Hepatocyte (in vitro differentiated cells): ENCODE measurements around the gene NKD1. TPM values are rescaled to one million over a fixed set of nuclear protein-coding genes. Genes with fewer than 3 reads are reported as not detected.

Experiments
- DNase-seq: peaks from one replicate; pipeline ENCODE4 v3.0.0-alpha.2; 2016; ENCODE audit warnings: low spot score
- H2AFZ ChIP-seq: fragments of 200-600 bp; sonication (generic); 2 replicates; pipeline ENCODE4 v1.6.0; 2016; ENCODE audit warnings: antibody characterized with exemption, mild to moderate bottlenecking
- H3K27ac ChIP-seq: fragments of 200-600 bp; sonication (generic); 2 replicates; pipeline ENCODE4 v1.5.1; 2016; ENCODE audit warnings: mild to moderate bottlenecking
- H3K27me3 ChIP-seq: fragments of 200-600 bp; sonication (generic); 2 replicates; pipeline ENCODE4 v1.6.1; 2016
- H3K36me3 ChIP-seq: fragments of 200-600 bp; sonication (generic); replicated peaks from 2 replicates; pipeline ENCODE4 v1.5.1; 2016; ENCODE audit warnings: low read depth; ENCODE audit not compliant: insufficient read depth
- H3K4me1 ChIP-seq: fragments of 200-600 bp; sonication (generic); 2 replicates; pipeline ENCODE4 v1.5.1; 2016; ENCODE audit warnings: mild to moderate bottlenecking, moderate library complexity; ENCODE audit not compliant: insufficient read depth
- H3K4me2 ChIP-seq: fragments of 200-600 bp; sonication (generic); 2 replicates; pipeline ENCODE4 v1.6.0; 2016
- H3K4me3 ChIP-seq: fragments of 200-600 bp; sonication (generic); 2 replicates; pipeline ENCODE4 v1.5.1; 2016; ENCODE audit warnings: mild to moderate bottlenecking
- H3K79me2 ChIP-seq: fragments of 200-600 bp; sonication (generic); 2 replicates; pipeline ENCODE4 v1.6.0; 2017; ENCODE audit warnings: mild to moderate bottlenecking
- H3K9me2 ChIP-seq: fragments of 200-600 bp; sonication (generic); replicated peaks from 2 replicates; pipeline ENCODE4 v1.6.0; 2017; ENCODE audit warnings: mild to moderate bottlenecking; ENCODE audit not compliant: insufficient read depth
- H3K9me3 ChIP-seq: fragments of 200-600 bp; sonication (generic); 2 replicates; pipeline ENCODE4 v1.5.1; 2016; ENCODE audit warnings: low read depth, mild to moderate bottlenecking
- H4K20me1 ChIP-seq: fragments of 200-600 bp; sonication (generic); 2 replicates; pipeline ENCODE4 v1.6.0; 2016; ENCODE audit warnings: mild to moderate bottlenecking; ENCODE audit not compliant: insufficient read depth, poor library complexity, severe bottlenecking
- CTCF ChIP-seq: fragments of 200-600 bp; sonication (generic); IDR thresholded peaks from 2 replicates; pipeline ENCODE4 v1.5.1; 2016; ENCODE audit warnings: antibody characterized with exemption, mild to moderate bottlenecking; ENCODE audit not compliant: poor library complexity
- EZH2 ChIP-seq: fragments of 200-600 bp; sonication (generic); IDR thresholded peaks from 2 replicates; pipeline ENCODE4 v1.6.1; 2016; ENCODE audit warnings: antibody characterized with exemption, mild to moderate bottlenecking, borderline replicate concordance
- EZH2phosphoT487 ChIP-seq: fragments of 200-600 bp; sonication (generic); IDR thresholded peaks from one replicate; pipeline ENCODE4 v1.6.1; 2018; ENCODE audit warnings: antibody characterized with exemption, mild to moderate bottlenecking, low read depth, moderate library complexity; ENCODE audit not compliant: unreplicated experiment, severe bottlenecking
- WGBS: methylation state at CpG from one replicate; pipeline ENCODE4 v1.1.6; 2016; ENCODE audit warnings: low lambda C conversion rate; ENCODE audit errors: missing lambda C conversion rate; 5-methylcytosine and 5-hydroxymethylcytosine counted together
- polyA plus RNA-seq: library from polyadenylated mRNA; unstranded; fragments of >200 nt; fragmentation: Nextera tagmentation; extraction: Ambion mirVana; gene quantifications from 2 replicates; pipeline ENCODE4 v1.2.1, GENCODE V29; 2016
- total RNA-seq: library from RNA; depleted of rRNA; stranded (reverse); fragments of >200 nt; gene quantifications from 2 replicates; pipeline ENCODE4 v1.2.3, GENCODE V29; 2014

The NKD1 gene
- total and polyA plus RNA-seq, 2 experiments from 2014 or later: 5.9 to 26.3 TPM

DNA sequence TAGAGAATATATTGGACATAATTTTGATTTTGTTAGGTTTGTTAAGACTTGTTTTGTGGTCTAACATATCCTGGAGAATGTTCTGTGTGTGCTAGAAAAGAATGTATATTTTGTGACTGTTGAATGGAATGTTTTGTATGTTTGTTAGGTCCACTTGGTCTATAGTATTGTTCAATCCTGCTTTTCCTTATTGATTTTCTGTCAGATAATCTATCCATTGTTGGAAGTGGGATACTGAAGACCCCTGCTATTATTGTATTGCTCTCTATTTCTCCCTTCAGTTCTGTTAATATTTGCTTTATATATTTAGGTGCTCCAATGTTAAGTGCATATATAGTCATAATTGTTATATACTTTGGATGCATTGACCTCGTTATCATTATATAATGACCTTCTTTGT, 33.0 kb upstream of the NKD1 start:
- Histone ChIP-seq H3K4me3 (no peak overlapping the region), H3K4me1 (no peaks in the 10 kb centered on the region), H3K9me3 (no peaks in the 10 kb centered on the region), H4K20me1 (no peaks in the 10 kb centered on the region), H3K27ac (no peak overlapping the region), H3K27me3 (no peaks in the 10 kb centered on the region), H3K4me2 (no peak overlapping the region), H3K9me2 (no peaks in the 10 kb centered on the region), H3K36me3 (no peaks in the 10 kb centered on the region), H2AFZ (no peak overlapping the region), H3K79me2 (no peaks in the 10 kb centered on the region)
- TF ChIP-seq CTCF (no peak), EZH2 (no peak), EZH2phosphoT487 (no peak)
- 96% methylated on average over 1 of the region's 1 CpG for WGBS
- no peak for DNase-seq

GRCh38 chr16:50516401-50516800, 31.8 kb upstream of the NKD1 start:
- Histone ChIP-seq H3K36me3 (no peaks in the 10 kb centered on the region), H3K9me2 (no peaks in the 10 kb centered on the region), H3K4me2 (no peak overlapping the region), H2AFZ (no peak overlapping the region), H3K27ac (no peak overlapping the region), H3K27me3 (no peaks in the 10 kb centered on the region), H3K79me2 (no peaks in the 10 kb centered on the region), H3K4me1 (no peaks in the 10 kb centered on the region), H3K9me3 (no peaks in the 10 kb centered on the region), H3K4me3 (no peak overlapping the region), H4K20me1 (no peaks in the 10 kb centered on the region)
- no peak for DNase-seq
- TF ChIP-seq EZH2phosphoT487 (no peak), CTCF (no peak), EZH2 (no peak)

DNA sequence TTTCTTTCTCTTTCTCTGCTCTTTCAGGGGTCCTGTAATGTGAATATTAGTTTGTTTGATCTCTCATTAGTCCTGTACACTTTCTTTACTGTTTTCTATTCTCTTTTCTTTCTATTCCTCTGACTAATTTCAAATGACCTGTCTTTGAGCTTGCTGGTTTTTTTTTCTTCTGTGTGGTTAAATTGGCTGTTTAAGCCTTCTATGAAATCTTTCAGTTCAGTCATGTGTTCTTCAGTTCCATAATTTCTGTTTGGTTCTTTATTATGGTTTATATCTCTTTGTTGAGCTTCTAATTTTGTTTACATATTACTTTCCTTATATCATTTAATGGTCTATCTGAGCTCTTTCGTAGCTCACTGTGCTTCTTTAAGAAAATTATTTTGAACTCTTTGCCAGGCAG, 31.3 kb upstream of the NKD1 start:
- no peaks in the 10 kb centered on the region for H3K36me3 ChIP-seq
- no peaks in the 10 kb centered on the region for H3K27me3 ChIP-seq
- no peak overlapping the region for H3K27ac ChIP-seq
- 95% methylated on average over 1 of the region's 1 CpG for WGBS
- DNase-seq: no peak
- no peaks in the 10 kb centered on the region for H3K9me2 ChIP-seq
- H4K20me1 ChIP-seq: no peaks in the 10 kb centered on the region
- H3K4me3 ChIP-seq: no peak overlapping the region
- H3K9me3 ChIP-seq: no peaks in the 10 kb centered on the region
- TF ChIP-seq CTCF (no peak), EZH2 (no peak), EZH2phosphoT487 (no peak)
- no peaks in the 10 kb centered on the region for H3K79me2 ChIP-seq
- no peaks in the 10 kb centered on the region for H3K4me1 ChIP-seq
- no peak overlapping the region for H3K4me2 ChIP-seq
- H2AFZ ChIP-seq: no peak overlapping the region
